ENCODE data around the gene DARS2.

Gene DARS2

DNA sequence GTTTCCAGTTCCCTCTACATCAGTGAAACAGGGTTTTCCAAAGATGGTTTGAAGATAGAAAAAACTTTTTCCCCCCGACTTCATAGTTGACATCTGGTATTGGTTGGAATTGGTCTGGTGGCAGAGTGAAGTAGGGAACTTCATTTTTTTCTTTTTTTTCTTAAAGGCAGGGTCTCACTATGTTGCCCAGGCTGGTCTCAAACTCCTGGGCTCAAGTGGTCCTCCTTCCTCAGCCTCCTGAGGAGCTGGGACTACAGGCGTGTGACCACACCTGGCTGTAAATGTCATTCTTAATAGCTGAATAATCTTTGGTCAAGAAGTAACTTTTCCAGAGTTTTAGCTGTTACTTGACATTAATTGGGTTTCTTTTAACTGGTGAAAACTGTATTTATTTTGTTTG is 65.4 kb downstream of the DARS2 start:
- H3K4me3 ChIP-seq (ENCODE audit: low read length) = no peak overlapping the region
- no peak for DNase-seq (ENCODE audit: low read depth)

DNA sequence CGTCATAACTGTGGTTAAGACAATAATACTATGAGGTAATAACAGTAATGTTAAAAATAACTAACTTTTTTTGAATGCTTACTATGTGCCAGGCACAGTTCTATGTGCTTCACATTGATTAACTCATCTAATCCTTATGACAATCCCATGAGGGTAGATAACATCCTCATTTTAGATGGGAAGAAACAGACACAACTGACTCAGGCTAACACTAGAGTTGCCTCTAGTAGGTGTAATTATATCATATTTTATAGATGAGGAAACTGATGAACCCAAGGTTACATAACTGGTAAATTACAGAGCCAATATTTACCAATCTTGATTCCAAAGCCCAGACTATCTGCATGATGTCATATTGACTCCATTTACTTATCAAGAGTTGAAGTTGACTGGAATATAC is 69.1 kb downstream of the DARS2 start:
- no peak overlapping the region for H3K4me3 ChIP-seq (ENCODE audit: low read length)
- TF ChIP-seq, protein P1, sequence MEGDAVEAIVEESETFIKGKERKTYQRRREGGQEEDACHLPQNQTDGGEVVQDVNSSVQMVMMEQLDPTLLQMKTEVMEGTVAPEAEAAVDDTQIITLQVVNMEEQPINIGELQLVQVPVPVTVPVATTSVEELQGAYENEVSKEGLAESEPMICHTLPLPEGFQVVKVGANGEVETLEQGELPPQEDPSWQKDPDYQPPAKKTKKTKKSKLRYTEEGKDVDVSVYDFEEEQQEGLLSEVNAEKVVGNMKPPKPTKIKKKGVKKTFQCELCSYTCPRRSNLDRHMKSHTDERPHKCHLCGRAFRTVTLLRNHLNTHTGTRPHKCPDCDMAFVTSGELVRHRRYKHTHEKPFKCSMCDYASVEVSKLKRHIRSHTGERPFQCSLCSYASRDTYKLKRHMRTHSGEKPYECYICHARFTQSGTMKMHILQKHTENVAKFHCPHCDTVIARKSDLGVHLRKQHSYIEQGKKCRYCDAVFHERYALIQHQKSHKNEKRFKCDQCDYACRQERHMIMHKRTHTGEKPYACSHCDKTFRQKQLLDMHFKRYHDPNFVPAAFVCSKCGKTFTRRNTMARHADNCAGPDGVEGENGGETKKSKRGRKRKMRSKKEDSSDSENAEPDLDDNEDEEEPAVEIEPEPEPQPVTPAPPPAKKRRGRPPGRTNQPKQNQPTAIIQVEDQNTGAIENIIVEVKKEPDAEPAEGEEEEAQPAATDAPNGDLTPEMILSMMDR (conservative IDR thresholded peaks at IDR 0.05; ENCODE audit: low read length) = no peak
- DNase-seq (ENCODE audit: low read depth) = no peak

More for the DNA sequence above, 65.4 kb downstream of the DARS2 start:
- TF ChIP-seq, protein P1 (conservative IDR thresholded peaks at IDR 0.05; ENCODE audit: low read length) = no peak

DNA sequence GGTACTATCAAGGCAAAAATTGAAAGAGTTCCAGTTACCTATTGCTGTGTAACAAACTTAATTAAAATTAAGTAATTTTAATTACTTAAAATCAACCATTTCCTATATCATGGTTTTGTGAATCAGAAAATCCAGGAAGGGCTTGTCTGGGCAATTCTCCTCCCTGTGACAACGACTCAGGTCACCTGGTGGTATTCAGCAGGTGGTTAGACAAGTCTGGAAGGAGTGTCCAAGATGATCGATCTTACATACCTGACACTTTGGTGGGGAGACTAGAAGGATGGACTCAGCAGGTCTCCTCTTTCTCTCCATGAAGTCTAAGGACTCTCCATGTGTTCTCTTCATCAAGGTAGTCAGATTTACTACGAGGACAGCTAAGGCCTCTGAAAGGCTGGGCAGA is 69.7 kb downstream of the DARS2 start:
- no peak for DNase-seq (ENCODE audit: low read depth)
- H3K4me3 ChIP-seq (ENCODE audit: low read length) = no peak overlapping the region
- TF ChIP-seq, protein P1 (conservative IDR thresholded peaks at IDR 0.05; ENCODE audit: low read length) = no peak

DNA sequence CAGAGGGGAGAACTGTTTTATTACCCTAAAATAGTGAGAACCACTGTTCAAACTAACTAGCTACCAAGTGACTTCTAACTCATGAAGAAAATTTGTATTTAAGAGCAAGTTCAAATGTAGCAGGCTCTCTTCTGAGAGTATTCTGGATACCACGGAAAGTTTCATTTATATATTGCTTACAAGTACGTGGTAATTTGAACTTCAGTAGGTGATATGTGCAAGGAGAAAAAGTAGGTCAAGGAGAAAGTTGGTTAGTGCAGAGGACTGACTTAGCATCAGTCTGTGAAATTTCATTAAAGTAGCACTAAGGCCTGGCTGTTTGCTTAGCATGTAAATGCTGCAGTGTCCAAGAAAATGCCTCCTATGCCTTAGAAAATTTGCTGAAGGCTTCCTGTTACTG is 76.0 kb downstream of the DARS2 start:
- H3K4me3 ChIP-seq (ENCODE audit: low read length) = no peak overlapping the region
- TF ChIP-seq, protein P1 (conservative IDR thresholded peaks at IDR 0.05; ENCODE audit: low read length) = no peak
- DNase-seq (ENCODE audit: low read depth) = no peak

DNA sequence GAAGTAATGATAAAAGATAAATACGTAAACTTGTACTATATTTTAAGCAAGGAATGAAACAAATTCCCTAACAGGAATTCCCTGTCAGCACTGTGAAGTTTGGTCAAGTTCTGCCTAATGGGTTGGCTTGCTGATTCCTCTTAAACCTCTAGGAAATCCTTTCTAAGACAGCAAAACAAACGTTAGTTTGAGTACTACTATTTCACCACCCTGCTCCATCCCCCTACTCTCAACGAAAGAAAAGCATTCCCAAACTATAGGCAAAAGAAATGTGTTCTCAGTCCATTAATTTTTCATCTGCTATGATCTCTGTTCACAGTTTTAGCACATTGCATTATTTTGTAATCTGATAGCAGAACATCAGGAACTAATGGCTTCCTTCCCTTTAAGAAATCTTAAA is 76.5 kb downstream of the DARS2 start:
- H3K4me3 ChIP-seq (ENCODE audit: low read length) = no peak overlapping the region
- TF ChIP-seq, protein P1 (conservative IDR thresholded peaks at IDR 0.05; ENCODE audit: low read length) = no peak

DNA sequence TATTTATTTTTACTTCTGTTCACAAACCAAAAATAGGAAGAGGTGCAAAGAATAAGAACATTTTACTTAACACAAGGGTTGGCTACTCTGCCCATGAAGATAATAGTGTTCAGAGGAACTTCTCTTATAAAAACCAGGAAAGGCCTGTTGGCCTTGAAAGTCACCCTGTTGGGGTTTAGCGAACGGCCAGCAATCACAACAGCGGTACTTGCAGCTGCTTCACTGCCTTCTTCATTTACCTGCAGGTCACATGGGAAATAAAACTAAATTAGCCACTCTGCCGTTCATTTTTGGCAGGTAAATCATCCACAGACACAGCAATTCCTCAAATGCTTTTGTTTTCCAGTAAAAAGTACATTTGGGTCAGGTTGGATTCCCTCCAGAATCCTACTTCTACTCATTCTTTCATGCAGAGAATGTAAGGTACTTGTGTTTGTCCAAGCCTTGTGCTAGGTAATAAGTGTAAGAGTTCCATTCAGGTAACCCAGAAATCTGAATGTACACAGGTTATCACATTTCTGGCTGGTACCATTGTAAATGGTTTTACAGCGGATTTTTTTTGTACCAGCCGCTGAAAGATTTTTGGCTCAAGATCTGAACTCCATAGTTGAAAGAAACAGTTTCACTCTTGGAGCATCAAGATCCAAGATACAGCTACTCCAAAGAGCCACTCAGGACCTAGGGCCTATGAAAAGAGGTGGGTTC is 79.5 kb downstream of the DARS2 start:
- DNase-seq (ENCODE audit: low read depth) = no peak
- TF ChIP-seq, protein P1 (conservative IDR thresholded peaks at IDR 0.05; ENCODE audit: low read length) = no peak
- no peak overlapping the region for H3K4me3 ChIP-seq (ENCODE audit: low read length)

More for the DNA sequence above, 76.5 kb downstream of the DARS2 start:
- no peak for DNase-seq (ENCODE audit: low read depth)
